Ammon's horn (tissue), 1 donor: ENCODE data around the gene NAA60.
"Not testable (repeated sequence)": the region's sequence is repeated elsewhere in the genome, so short reads cannot be mapped to it uniquely, and the experiment has no call there.

Experiments
- DNase-seq: peaks from one replicate; pipeline ENCODE4 v3.0.0-alpha.2; 2016; ENCODE audit warnings: low spot score

The NAA60 gene

DNA sequence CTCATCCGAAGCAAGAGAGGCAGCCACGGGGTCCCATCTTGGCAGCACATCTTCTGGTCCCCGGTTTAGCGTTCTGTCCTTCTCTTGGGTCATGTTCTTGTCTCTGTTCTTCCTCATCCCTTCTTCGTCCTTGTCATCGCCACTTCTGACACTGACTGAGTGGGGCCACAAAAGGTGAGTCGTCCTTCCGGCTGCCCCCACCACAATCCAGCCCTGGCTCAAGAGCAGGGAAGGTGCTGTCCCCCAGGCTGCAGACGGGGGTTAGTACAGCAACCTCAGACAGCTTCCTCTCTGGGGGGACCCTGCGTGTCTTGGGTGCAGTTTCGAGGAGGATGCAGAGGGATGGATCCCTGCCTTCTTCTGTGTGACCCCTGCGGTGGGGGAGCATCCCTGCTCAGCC, 21.8 kb downstream of the NAA60 start:
- no peak for DNase-seq

DNA sequence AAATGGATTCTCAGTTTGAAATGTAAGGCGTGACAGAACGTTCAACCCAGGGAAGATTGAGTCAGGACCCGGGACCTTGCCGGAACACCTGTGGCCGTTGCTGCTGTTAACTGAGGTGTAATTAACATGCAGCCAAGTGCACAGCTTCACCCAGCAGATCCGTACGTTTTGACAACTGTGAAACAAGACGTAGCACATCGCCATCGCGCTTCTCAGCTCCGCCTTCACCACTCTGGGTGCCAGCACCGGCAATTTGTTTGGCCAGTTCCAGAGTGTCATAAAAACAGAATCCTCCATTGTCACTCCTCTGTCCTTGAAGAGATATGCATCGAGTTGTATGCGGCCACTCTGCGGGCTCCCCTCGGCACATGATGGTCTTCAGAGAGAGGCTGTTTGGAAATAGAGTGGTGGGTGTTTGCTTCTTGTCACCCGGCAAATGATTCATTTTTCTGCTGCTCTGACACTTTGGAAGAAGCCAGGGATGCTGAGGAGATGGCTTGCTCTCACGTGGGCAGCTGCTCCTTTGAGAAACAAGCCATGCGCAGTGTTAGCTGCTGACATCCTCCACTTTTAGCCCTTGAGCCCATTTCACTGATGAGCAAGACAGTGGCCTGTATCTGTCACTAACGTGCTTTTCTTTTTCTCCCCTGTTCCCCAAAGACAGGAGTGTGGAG, 22.6 kb downstream of the NAA60 start:
- DNase-seq = no peak

- DNase-seq = no peak
Measured at GRCh38 chr16:3467182-3467581, 23.7 kb downstream of the NAA60 start.

GRCh38 chr16:3467921-3468320, 24.4 kb downstream of the NAA60 start:
- DNase-seq = no peak

DNA sequence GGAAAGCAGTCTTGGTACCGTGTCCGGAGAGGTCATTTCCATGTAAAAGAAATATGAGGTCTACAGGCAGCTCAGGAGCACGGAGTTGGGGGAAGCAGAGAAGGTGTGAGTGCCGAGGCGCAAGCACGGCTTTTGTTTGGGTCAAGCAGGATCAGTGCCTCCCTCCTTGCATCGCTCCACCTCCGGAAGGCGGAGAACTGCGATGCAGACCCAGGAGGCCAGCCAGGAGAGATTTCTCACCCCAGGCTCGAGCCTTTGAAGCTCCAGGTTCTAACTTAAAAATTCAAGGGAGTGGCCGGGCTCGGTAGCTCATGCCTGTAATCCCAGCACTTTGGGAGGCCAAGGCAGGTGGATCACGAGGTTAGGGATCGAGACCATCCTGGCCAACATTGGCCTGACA, 25.0 kb downstream of the NAA60 start:
- no peak for DNase-seq

GRCh38 chr16:3469736-3470135, 26.3 kb downstream of the NAA60 start:
- no peak for DNase-seq

DNA sequence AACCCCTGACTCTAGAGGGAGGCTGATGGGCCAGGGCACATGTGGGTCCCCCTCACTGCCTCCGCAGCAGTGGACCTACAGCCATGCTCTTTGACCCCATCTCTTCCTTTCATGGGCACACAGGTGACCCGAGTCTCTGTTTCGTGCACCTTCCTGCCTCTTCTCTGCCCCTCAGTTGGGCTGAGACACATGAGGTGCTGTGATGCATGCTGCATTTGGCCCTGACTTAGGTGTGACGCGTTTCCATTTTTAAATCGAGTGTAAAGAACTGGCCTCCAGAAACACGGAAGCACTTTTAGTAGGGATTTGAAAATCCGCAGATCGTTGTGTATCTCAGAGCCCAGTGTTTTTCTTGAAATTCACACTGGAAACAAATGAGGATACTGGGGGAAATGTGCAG, 27.2 kb downstream of the NAA60 start:
- no peak for DNase-seq

DNA sequence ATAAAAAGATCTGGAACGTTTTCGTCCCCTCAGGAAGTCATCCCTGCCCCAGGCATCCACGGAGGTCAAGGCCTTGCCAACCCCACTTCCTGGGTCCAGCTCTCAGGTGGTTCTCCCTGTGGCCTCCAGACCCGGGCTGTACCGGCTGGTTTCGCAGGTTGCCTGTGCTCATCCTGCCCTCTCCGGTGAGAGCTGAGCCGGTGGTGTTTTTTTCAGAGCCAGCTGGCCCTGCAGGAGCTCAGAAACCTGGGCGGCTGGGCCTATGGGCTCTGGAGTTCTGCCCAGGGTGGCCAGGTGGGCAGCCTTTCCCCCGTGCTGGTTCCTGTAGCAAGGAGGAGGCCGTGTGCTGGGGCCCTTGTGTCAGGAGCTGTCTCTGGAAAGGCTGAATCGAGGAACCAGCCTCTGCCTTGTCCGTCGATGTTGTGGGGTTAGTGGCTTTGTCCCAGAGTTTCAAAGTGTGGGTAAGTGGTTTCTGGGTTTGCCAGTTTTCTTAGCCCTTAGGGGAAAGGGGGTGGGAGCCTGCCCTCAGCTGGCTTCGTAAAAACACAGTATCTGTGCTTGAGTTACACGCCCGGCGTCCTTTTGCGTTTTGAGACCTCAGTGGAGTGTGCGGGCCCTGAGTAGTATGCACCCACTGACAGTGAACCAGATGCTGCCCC, 28.2 kb downstream of the NAA60 start:
- DNase-seq = no peak

DNA sequence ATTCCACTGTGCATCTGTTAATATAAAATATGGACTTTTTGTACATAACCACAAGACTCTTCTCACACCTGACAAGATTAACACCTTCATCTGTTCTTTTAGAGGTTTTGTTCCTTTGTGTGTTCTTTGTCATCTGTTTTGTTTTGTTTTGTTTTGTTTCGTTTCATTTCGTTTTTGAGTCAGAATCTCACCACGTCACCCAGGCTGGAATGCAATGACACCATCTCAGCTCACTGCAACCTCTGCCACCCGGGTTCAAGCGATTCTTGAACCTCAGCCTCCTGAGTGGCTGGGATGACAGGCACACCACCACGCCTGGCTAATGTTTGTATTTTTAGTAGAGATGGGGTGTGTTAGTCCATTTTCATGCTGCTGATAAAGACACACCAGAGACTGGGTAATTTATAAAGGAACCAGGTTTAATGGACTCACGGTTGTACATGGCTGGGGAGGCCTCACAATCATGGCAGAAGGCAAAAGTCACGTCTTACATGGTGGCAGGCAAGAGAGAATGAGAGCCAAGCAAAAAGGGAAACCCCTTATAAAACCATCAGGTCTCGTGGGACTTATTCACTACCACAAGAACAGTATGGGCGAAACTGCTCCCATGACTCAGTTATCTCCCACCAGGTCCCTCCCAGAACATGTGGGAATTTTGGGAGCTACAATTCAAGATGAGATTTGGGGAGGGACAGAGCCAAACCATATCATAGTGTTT, 29.6 kb downstream of the NAA60 start:
- no peak for DNase-seq

DNA sequence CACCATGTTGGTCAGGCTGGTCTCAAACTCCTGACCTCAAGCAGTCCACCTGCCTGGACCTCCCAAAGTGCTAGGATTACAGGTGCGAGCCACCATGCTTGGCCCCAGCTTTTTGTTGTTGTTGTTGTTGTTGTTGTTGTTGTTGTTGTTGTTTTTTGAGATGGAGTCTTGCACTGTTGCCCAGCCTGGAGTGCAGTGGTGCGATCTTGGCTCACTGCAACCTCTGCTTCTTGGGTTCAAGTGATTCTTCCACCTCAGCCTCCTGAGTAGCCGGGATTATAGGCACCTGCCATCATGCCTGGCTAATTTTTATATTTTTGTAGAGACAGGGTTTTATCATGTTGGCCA, 30.1 kb downstream of the NAA60 start:
- DNase-seq = not testable (repeated sequence)

GRCh38 chr16:3474136-3474779, 30.8 kb downstream of the NAA60 start:
- DNase-seq = no peak

DNA sequence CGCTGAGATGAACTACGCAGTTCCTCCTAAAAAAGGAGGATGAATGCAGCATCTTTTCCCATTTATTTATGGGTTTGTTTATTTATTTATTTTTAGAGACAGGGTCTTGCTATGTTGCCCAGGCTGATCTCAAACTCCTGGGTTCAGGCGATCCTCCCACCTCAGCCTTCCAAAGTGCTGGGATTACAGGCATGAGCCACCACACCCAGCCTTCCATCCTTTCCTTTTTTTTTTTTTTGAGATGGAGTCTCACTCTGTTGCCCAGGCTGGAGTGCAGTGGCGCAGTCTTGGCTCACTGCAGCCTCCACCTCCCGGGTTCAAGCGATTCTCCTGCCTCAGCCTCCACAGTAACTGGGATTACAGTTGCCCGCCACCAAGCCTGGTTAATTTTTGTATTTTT, 31.4 kb downstream of the NAA60 start:
- DNase-seq = not testable (repeated sequence)

- DNase-seq = no peak
Measured at GRCh38 chr16:3475604-3476375, 32.3 kb downstream of the NAA60 start.

DNA sequence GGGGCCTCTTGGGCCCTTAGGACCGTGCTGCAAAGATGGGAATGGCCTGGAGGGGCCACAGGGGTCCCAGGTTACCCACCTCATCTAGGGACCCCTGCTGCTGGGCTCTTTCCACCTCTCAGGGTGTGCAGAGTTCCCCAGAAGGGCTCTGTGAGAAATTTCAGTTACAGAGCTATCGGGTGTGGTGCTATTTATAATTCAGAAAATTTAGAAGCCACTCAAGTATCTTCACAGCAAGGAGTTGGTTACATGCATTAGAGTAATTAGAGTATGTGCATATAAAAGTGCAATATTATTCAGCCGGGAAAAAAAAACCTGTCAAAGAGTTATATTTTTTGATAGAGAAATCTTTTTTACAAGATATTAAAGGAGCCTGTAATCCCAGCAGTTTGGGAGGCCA, 32.9 kb downstream of the NAA60 start:
- no peak for DNase-seq

DNA sequence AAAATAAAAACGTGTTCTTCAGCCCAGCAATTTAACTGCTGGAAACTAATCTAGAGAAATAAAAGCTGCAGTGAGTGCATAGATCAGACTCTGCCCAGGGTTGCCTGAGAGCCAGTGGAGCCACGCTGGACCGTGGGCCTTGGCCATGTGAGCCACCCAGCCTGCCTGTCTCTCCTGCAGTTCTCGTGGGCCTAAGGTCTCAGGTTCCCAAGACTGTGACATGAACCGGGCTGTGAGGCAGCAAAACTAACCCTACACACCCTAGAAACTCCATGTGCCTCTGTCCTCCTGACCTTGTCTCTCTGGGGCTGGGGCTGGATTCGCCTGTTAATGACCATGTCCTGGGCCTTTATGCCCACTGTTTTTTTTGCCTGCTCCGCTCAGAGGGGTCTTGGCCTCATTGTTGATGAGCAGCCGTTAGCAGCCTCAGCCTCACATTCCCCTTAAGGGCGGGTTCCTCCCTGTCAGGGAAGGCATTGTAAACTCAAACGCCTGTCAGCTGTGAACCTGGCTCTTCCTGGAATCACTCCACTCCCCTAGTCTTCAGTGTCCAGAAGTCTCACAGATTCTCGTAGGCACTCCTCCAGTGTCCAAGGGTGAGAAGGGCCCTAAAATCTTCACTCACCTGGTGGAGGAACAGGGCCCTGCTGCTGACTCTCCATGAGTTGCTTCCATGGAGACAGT, 34.9 kb downstream of the NAA60 start:
- no peak for DNase-seq

DNA sequence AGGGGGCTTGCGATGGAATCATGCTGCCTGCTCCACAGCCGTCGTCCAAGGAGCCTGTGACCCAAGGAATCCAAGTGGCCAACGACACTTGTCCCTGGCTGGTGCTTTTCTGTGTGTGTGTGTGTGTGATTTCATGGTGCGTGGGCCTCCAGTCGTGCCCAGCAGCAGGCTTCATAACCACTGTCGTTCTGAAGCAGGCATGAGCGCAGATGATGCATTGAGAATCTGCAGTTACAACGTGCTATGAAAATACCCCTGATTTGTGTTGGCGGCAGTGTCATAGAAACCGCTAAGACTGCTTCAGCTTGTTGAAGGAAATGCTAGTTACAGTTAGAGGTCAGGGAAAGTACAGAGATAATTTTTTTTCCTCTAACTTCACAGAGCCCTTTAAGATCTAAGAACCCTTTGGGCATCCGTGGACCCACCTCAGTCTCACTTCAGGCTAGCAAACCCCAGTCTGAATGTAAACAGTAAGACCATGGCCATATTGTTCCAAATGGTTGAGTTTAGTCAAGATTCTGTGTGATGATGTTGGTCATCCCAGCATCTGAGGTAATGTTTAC, 36.3 kb downstream of the NAA60 start:
- peak; percentile 59 for DNase-seq

- no peak for DNase-seq
Measured at GRCh38 chr16:3480901-3481695, 37.6 kb downstream of the NAA60 start.

DNA sequence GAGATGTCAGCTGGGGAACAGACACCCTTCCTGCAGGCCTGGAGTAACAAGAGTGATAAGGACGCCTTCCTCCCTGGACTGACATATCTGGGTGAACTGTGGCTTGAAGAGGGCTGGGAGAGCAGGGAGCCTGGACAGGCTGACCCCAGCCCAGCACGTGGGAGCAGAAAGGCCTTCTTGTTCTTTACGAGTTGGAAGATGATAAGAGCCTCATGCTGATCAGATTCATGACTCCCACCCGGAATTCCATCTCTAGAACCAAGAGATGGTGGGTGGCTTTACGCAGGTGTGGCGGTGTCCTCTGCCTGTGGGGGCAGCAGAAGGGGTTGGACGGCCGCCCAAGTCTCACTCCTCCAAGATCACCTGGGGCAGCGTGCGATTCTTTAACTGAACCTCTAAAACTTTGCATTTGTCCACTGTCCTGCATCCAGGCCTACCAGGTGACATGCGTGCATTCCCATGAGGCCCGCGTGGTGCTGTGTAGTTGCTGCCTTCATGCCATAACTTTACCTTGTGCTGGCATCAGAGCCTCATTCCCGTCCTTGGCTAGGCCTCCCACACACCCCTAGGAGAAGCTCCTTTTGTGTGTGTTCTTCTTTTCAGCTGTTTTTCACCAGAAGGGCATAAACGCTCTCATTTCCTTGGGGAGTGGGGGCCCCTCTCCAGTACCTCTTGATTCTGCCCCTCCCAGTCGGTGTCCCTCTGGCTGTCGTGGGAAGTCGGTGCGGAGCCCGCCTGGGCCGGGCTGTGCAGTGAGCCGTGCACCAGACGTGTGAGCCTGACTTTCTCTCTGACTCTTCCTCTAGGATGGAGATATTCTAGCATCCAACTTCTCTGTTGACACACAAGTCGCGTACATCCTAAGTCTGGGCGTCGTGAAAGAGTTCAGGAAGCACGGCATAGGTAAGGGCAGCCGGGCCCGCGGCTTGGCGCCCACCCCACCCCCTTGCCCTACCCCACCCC, 38.5 kb downstream of the NAA60 start:
- DNase-seq = no peak

DNA sequence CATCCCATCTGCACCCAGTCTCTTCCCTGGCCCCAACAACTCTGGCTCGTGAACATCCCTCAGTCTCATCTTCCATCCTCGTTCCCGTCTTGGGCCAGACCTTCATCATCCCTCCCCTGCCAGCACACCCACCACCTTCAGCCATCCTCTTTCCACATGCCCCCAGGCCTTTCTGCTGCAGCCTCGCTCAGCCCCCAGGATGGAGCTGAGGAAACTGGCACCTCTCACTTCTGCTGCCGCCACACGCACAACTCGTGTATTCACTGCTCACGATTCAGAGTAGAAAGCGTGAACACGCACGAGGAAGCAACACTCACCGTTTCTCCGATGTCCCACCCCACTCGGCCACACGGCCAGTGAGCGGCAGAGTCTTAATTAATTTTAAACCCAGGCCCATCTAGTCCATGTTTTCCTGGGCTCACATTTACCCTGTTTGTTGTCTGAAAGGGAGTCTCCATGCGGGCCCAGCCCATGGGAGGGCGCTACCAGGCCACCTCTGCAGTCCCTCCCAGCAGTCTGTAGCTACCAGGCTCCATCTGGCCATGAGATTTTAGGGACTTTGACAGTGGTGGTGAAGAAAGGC, 39.3 kb downstream of the NAA60 start:
- DNase-seq = no peak
